ENCODE data around the gene TPBG.
A peak's percentile ranks its signal among the peaks of the same experiment; 100 is the strongest.

The TPBG gene
- total RNA-seq: 0.34 to 3.8 (median 2.3) reads per million in 17 experiments

GRCh38 chr6:82363428-82364086 is at the start of gene TPBG:
Gene TPBG (plus strand): TSS chr6:82363817. CDS start chr6:82364962, 1,145 bp downstream.
- peak in 3 of 4 experiments; percentile 11 to 29 (median 19) for DNase-seq

GRCh38 chr6:82322386-82322785 is 41.2 kb upstream of the TPBG start:
- no peak for DNase-seq

- no peak for DNase-seq
These were observed 33.9 kb upstream of the TPBG start for GRCh38 chr6:82329766-82330165.

GRCh38 chr6:82330171-82330804 is 33.3 kb upstream of the TPBG start:
- DNase-seq: no peak

- DNase-seq: peak in 1 of 4 experiments; percentile 1
These were observed 32.4 kb upstream of the TPBG start for GRCh38 chr6:82331031-82331773.

GRCh38 chr6:82333781-82334180 is 29.8 kb upstream of the TPBG start:
- no peak for DNase-seq

- no peak for DNase-seq
These were observed 25.8 kb upstream of the TPBG start for GRCh38 chr6:82337688-82338257.

GRCh38 chr6:82348130-82348529 is 15.5 kb upstream of the TPBG start:
- no peak for DNase-seq

- no peak for DNase-seq
These were observed 9.8 kb upstream of the TPBG start for GRCh38 chr6:82353848-82354247.

- no peak for DNase-seq
These were observed 3.1 kb upstream of the TPBG start for GRCh38 chr6:82360552-82360951.

GRCh38 chr6:82361631-82362030 is 2.0 kb upstream of the TPBG start:
- DNase-seq: no peak

GRCh38 chr6:82362144-82362543 is 1.5 kb upstream of the TPBG start:
- no peak for DNase-seq

- no peak for DNase-seq
These were observed 664 bp upstream of the TPBG start for GRCh38 chr6:82362878-82363427.

GRCh38 chr6:82364087-82365015 is 734 bp downstream of the TPBG start:
- peak; percentile 13 to 48 (median 22) for DNase-seq

GRCh38 chr6:82365016-82365795 is 1.6 kb downstream of the TPBG start:
- peak in 2 of 4 experiments; percentile 5 to 20 for DNase-seq

GRCh38 chr6:82367704-82368103 is 4.1 kb downstream of the TPBG start:
- no peak for DNase-seq

- DNase-seq: no peak
These were observed 7.2 kb downstream of the TPBG start for GRCh38 chr6:82370788-82371187.

- no peak for DNase-seq
These were observed 8.4 kb downstream of the TPBG start for GRCh38 chr6:82371799-82372546.

GRCh38 chr6:82372656-82373055 is 9.0 kb downstream of the TPBG start:
- DNase-seq: no peak

- no peak for DNase-seq
These were observed 10.9 kb downstream of the TPBG start for GRCh38 chr6:82374516-82374915.

Measured in suppressor macrophage (primary cell).